CD4-positive, alpha-beta T cell (primary cell): ENCODE results near the gene GFOD2. TPM values are rescaled to one million over a fixed set of nuclear protein-coding genes. Genes with fewer than 3 reads are reported as not detected.

Source experiments
- ATAC-seq: fragments of 200-7000 bp; cut with Tn5 transposase; one replicate; pipeline ENCODE4 v1.10.0; 2022; ENCODE audit warnings: mild to moderate bottlenecking; ENCODE audit not compliant: poor library complexity
- CTCF ChIA-PET: fragments of 350-600 bp; sonication (Branson Sonifier 250); formaldehyde crosslinking; loops from one replicate; lab custom pipeline; 2021; ENCODE audit warnings: antibody characterized with exemption, inconsistent platforms; lab: Charles Lee
- POLR2A ChIA-PET: fragments of 350-600 bp; sonication (Branson Sonifier 250); formaldehyde crosslinking; loops from one replicate; lab custom pipeline; 2021; ENCODE audit warnings: antibody characterized with exemption, inconsistent platforms; lab: Charles Lee
- DNase-seq, 14 experiments: peaks; one replicate each; pipeline ENCODE4 v3.0.0-alpha.2; 2013 to 2020; ENCODE audit warnings: mixed read lengths in 2 of 14
- H3K27ac ChIP-seq, 2 donors: one replicate each; pipeline versions ENCODE4 v1.5.1 to v1.7.0; 2013; ENCODE audit warnings: low read length in 2 of 2, low read depth in 1 of 2, mild to moderate bottlenecking in 1 of 2
- H3K27me3 ChIP-seq, 2 experiments: 1 replicate in 1 of 2; 2 replicates in 1 of 2; pipeline versions ENCODE4 v1.6.1 to v1.7.0; 2013; ENCODE audit warnings: low read length in 2 of 2, control low read depth in 1 of 2, mild to moderate bottlenecking in 1 of 2, moderate library complexity in 1 of 2; ENCODE audit not compliant: insufficient read depth in 2 of 2, control insufficient read depth in 1 of 2
- H3K36me3 ChIP-seq: one replicate; pipeline ENCODE4 v1.6.1; 2013; ENCODE audit warnings: low read length, control low read depth; ENCODE audit not compliant: insufficient read depth
- H3K4me1 ChIP-seq: one replicate; pipeline ENCODE4 v1.6.1; 2013; ENCODE audit warnings: low read length, control low read depth; ENCODE audit not compliant: insufficient read depth
- H3K4me3 ChIP-seq: one replicate; pipeline ENCODE4 v1.5.1; 2013; ENCODE audit warnings: mild to moderate bottlenecking, low read length, moderate library complexity
- H3K9me3 ChIP-seq, 2 experiments: 1 replicate in 1 of 2; 2 replicates in 1 of 2; pipeline versions ENCODE4 v1.6.1 to v1.7.0; 2013; ENCODE audit warnings: low read length in 2 of 2, mild to moderate bottlenecking in 2 of 2, control low read depth in 1 of 2, moderate library complexity in 1 of 2; ENCODE audit not compliant: control insufficient read depth in 1 of 2, insufficient read depth in 1 of 2
- H3K27ac Mint-ChIP-seq: one replicate; pipeline ENCODE4 v1.8.0; 2020; ENCODE audit warnings: mixed read lengths
- H3K27me3 Mint-ChIP-seq: one replicate; pipeline ENCODE4 v1.8.0; 2021; ENCODE audit warnings: mixed read lengths
- H3K36me3 Mint-ChIP-seq: one replicate; pipeline ENCODE4 v1.8.0; 2021; ENCODE audit warnings: low read depth, mixed read lengths
- H3K4me1 Mint-ChIP-seq: one replicate; pipeline ENCODE4 v1.8.0; 2021; ENCODE audit warnings: low read depth, mixed read lengths
- H3K4me3 Mint-ChIP-seq: one replicate; pipeline ENCODE4 v1.8.0; 2020; ENCODE audit warnings: mild to moderate bottlenecking, mixed read lengths
- H3K9me3 Mint-ChIP-seq: one replicate; pipeline ENCODE4 v1.8.0; 2020; ENCODE audit warnings: mixed read lengths
- intact Hi-C, 2 experiments: fragments of 100-400 bp; cut with DNase I in 1 of 2; cut with micrococcal nuclease in 1 of 2; formaldehyde crosslinking; loops; one replicate each; pipeline versions ENCODE4 v1.15.1 to v1.9.0; 2023 to 2025; cut with DNase I, micrococcal nuclease
- total RNA-seq, 174 experiments: library from RNA in 2 of 174; stranded (reverse) in 2 of 174; gene quantifications; one replicate each; pipeline ENCODE4 v1.2.3 and lab custom pipeline; 2021 to 2026
- TF ChIP-seq, protein P1 (sequence below): fragments of 200-600 bp; IDR thresholded peaks from one replicate; pipeline ENCODE4 v1.8.0; 2022; ENCODE audit warnings: antibody characterized with exemption, mild to moderate bottlenecking

Gene GFOD2
- total RNA-seq, 2 experiments from 2014 or later: 2.8 to 3.7 TPM

DNA sequence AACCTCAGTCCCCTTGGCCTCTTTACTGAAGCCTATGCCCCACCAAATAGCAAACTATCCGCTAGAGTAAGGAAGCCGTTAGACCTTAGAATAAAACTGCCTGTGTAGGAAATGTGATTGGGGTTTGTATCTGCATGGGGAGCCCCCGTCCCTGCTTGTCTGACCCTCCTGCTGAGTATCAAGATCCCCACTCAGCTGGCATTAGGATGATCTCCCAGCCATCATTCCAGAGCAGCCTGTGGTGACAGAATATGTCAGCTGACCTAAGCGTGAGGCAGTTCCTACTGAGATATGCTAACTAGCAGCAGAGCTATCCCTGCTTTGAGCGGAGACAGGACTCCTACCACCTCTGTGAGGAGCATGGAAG, 645 bp upstream of the GFOD2 start:
- peak overlapping the region; percentile 76 for H3K4me3 ChIP-seq
- DNase-seq: peak in 4 of 14 experiments; percentile 28 to 52 (median 38)

DNA sequence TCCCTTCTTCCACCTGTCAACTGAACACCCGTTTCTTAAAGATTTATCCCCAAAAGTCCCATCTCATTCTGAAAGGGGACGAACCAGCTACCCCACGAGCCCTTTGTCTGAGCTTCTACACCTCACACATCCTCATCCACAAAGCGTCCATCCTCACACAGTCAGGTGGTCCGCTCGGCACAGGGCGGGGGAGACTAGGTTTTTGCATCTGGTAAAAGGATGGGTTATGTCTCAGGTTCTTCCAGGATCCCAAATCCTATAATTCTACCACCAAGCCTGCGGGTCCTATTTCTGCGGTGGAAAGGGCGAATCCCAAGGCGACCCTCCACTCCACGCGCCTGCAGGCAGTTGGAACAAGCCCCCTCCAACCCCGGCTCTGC, 458 bp downstream of the GFOD2 start:
- ChIA-PET POLR2A (interaction anchor here (0.7 to 2.2 kb wide), 18 partner anchors 12 to 488 kb away, joined by 3 to 18 read pairs (median 4); partner anchors contain the start of genes ACD, ATP6V0D1, C16orf86 and CARMIL2), CTCF (interaction anchor here (0.9 to 1.7 kb wide), 5 partner anchors 46 to 205 kb away, joined by 3 to 5 read pairs (median 4); no protein-coding TSS in a partner anchor)
- Mint-ChIP-seq H3K27ac (peak overlapping the region; percentile 93), H3K9me3 (no peaks in the 10 kb centered on the region), H3K27me3 (no peaks in the 10 kb centered on the region), H3K4me3 (peak overlapping the region; percentile 97), H3K4me1 (peaks cover 42% of the 10 kb centered on the region), H3K36me3 (peaks cover 15% of the 10 kb centered on the region)
- DNase-seq (peak in 5 of 14 experiments; percentile 3 to 33 (median 9)), ATAC-seq (no peak)
- Histone ChIP-seq H3K36me3 (no peaks in the 10 kb centered on the region), H3K27me3 (no peaks in the 10 kb centered on the region), H3K4me1 (peaks cover 26% of the 10 kb centered on the region), H3K27ac (peak overlapping the region in 1 of 2 donors; percentile 81), H3K4me3 (peak overlapping the region; percentile 76), H3K9me3 (no peaks in the 10 kb centered on the region)
- TF ChIP-seq, protein P1, sequence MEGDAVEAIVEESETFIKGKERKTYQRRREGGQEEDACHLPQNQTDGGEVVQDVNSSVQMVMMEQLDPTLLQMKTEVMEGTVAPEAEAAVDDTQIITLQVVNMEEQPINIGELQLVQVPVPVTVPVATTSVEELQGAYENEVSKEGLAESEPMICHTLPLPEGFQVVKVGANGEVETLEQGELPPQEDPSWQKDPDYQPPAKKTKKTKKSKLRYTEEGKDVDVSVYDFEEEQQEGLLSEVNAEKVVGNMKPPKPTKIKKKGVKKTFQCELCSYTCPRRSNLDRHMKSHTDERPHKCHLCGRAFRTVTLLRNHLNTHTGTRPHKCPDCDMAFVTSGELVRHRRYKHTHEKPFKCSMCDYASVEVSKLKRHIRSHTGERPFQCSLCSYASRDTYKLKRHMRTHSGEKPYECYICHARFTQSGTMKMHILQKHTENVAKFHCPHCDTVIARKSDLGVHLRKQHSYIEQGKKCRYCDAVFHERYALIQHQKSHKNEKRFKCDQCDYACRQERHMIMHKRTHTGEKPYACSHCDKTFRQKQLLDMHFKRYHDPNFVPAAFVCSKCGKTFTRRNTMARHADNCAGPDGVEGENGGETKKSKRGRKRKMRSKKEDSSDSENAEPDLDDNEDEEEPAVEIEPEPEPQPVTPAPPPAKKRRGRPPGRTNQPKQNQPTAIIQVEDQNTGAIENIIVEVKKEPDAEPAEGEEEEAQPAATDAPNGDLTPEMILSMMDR: no peak
- intact Hi-C loops: loop anchor here (1.0 to 2.0 kb wide), 2 partner anchors 88 to 238 kb away; partner anchors contain the start of genes ATP6V0D1 (in 1 of the 2), RANBP10 (in 1 of the 2) and TSNAXIP1 (in 1 of the 2)

More for the DNA sequence above, 645 bp upstream of the GFOD2 start:
- peak overlapping the region; percentile 81 to 93 for H3K27ac ChIP-seq
- H3K27me3 Mint-ChIP-seq: no peaks in the 10 kb centered on the region
- peaks cover 26% of the 10 kb centered on the region for H3K4me1 ChIP-seq
- peak; percentile 37 for ATAC-seq
- TF ChIP-seq, protein P1: no peak
- H3K27ac Mint-ChIP-seq: peak overlapping the region; percentile 93
- POLR2A ChIA-PET: interaction anchor here (0.8 to 2.2 kb wide), 16 partner anchors 13 to 286 kb away, joined by 3 to 18 read pairs (median 5); partner anchors contain the start of genes ACD, ATP6V0D1, C16orf86 and CTCF
- no peaks in the 10 kb centered on the region for H3K9me3 Mint-ChIP-seq
- peaks cover 4% of the 10 kb centered on the region for H3K36me3 ChIP-seq
- H3K9me3 ChIP-seq: no peaks in the 10 kb centered on the region
- no peaks in the 10 kb centered on the region for H3K27me3 ChIP-seq
- CTCF ChIA-PET: interaction anchor here (1.2 to 1.7 kb wide), 2 partner anchors 52 to 239 kb away, joined by 4 to 5 read pairs; partner anchors contain the start of gene ATP6V0D1
- intact Hi-C loops: loop anchor here (1.0 to 2.0 kb wide), 3 partner anchors 85 to 239 kb away; partner anchors contain the start of genes ATP6V0D1 (in 1 of the 2), RANBP10 (in 1 of the 2) and TSNAXIP1 (in 1 of the 2)
- peaks cover 42% of the 10 kb centered on the region for H3K4me1 Mint-ChIP-seq
- H3K36me3 Mint-ChIP-seq: peaks cover 16% of the 10 kb centered on the region
- H3K4me3 Mint-ChIP-seq: peak overlapping the region; percentile 97

DNA sequence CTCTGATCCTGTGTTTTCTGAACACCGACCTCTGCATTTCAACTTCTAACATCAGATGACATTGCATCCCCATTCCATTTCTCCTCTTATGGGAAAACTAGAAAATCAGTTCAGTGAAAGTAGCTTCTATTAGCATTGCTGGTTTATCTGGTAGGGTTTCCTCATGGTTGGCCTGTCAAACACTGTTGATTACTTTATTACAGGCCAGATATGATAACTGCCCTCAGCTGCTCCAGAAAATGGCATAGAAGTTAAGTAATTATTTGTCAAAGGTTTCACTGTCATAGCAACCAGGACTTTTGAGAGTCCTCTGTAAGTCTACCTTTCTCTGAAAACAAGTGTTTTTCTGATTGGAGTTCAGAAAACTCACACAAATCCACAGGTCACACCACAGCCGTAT, 3.0 kb downstream of the GFOD2 start:
- Mint-ChIP-seq H3K9me3 (no peaks in the 10 kb centered on the region), H3K4me1 (peaks cover 41% of the 10 kb centered on the region), H3K27ac (no peak overlapping the region), H3K4me3 (peak overlapping the region; percentile 53), H3K27me3 (no peaks in the 10 kb centered on the region), H3K36me3 (peaks cover 17% of the 10 kb centered on the region)
- TF ChIP-seq, protein P1: no peak
- peaks cover 29% of the 10 kb centered on the region for H3K4me1 ChIP-seq
- no peak for ATAC-seq
- POLR2A ChIA-PET: no interaction called here
- H3K36me3 ChIP-seq: no peaks in the 10 kb centered on the region
- no peaks in the 10 kb centered on the region for H3K27me3 ChIP-seq
- no peak overlapping the region for H3K27ac ChIP-seq
- H3K9me3 ChIP-seq: no peaks in the 10 kb centered on the region
- H3K4me3 ChIP-seq: no peak overlapping the region
- CTCF ChIA-PET: no interaction called here
- intact Hi-C loops: loop anchor here in 1 of 2 experiments (2.0 kb wide), 1 partner anchor 47 kb away; no protein-coding TSS in a partner anchor
- DNase-seq: no peak
